Neural progenitor cell (in vitro differentiated cells): ENCODE results near the gene INHBA. TPM values are rescaled to one million over a fixed set of nuclear protein-coding genes. Genes with fewer than 3 reads are reported as not detected.

Source experiments
- DNase-seq: peaks from one replicate; pipeline ENCODE4 v3.0.0-alpha.2; 2016; ENCODE audit warnings: low spot score
- H2AFZ ChIP-seq: fragments of 200-600 bp; sonication (generic); replicated peaks from 2 replicates; pipeline ENCODE4 v1.6.1; 2016; ENCODE audit warnings: antibody characterized with exemption
- H3F3A ChIP-seq: fragments of 200-600 bp; sonication (generic); 2 replicates; pipeline ENCODE4 v1.6.1; 2016; ENCODE audit warnings: antibody characterized with exemption, low read depth
- H3K27ac ChIP-seq: fragments of 200-600 bp; sonication (generic); 2 replicates; pipeline ENCODE4 v1.5.1; 2016; ENCODE audit warnings: mild to moderate bottlenecking
- H3K27me3 ChIP-seq: fragments of 200-600 bp; sonication (generic); 2 replicates; pipeline ENCODE4 v1.6.1; 2016; ENCODE audit warnings: mild to moderate bottlenecking, moderate library complexity
- H3K36me3 ChIP-seq: fragments of 200-600 bp; sonication (generic); 2 replicates; pipeline ENCODE4 v1.5.1; 2016
- H3K4me1 ChIP-seq: fragments of 200-600 bp; sonication (generic); 2 replicates; pipeline ENCODE4 v1.6.1; 2016; ENCODE audit warnings: mixed run types
- H3K4me2 ChIP-seq: fragments of 200-600 bp; sonication (generic); 2 replicates; pipeline ENCODE4 v1.6.1; 2016
- H3K4me3 ChIP-seq: fragments of 200-600 bp; sonication (generic); 2 replicates; pipeline ENCODE4 v1.5.1; 2016
- H3K79me2 ChIP-seq: fragments of 200-600 bp; sonication (generic); 2 replicates; pipeline ENCODE4 v1.6.1; 2016; ENCODE audit warnings: low read depth
- H3K9ac ChIP-seq: fragments of 200-600 bp; sonication (generic); 2 replicates; pipeline ENCODE4 v1.6.1; 2016
- H3K9me3 ChIP-seq: fragments of 200-600 bp; sonication (generic); 2 replicates; pipeline ENCODE4 v1.5.1; 2016; ENCODE audit warnings: low read depth
- H4K20me1 ChIP-seq: fragments of 200-600 bp; sonication (generic); 2 replicates; pipeline ENCODE4 v1.6.1; 2016; ENCODE audit warnings: low read depth
- H3K27ac Mint-ChIP-seq: 3 replicates; pipeline ENCODE4 v1.8.0; 2021; ENCODE audit warnings: mixed read lengths
- H3K27me3 Mint-ChIP-seq: 2 replicates; pipeline ENCODE4 v1.8.0; 2022; ENCODE audit warnings: low read depth, mild to moderate bottlenecking, inconsistent platforms, moderate library complexity, mixed read lengths; ENCODE audit not compliant: insufficient read depth
- H3K36me3 Mint-ChIP-seq: 3 replicates; pipeline ENCODE4 v1.8.0; 2021; ENCODE audit warnings: mixed read lengths
- H3K4me1 Mint-ChIP-seq: 3 replicates; pipeline ENCODE4 v1.8.0; 2021; ENCODE audit warnings: mixed read lengths
- H3K4me3 Mint-ChIP-seq: 3 replicates; pipeline ENCODE4 v1.8.0; 2021; ENCODE audit warnings: mild to moderate bottlenecking, moderate library complexity, mixed read lengths
- H3K9me3 Mint-ChIP-seq: 3 replicates; pipeline ENCODE4 v1.8.0; 2020; ENCODE audit warnings: mixed read lengths
- CTCF ChIP-seq: fragments of 200-600 bp; sonication (generic); IDR thresholded peaks from 2 replicates; pipeline ENCODE4 v1.5.1; 2017; ENCODE audit warnings: antibody characterized with exemption, mild to moderate bottlenecking
- EZH2 ChIP-seq: fragments of 200-600 bp; sonication (generic); IDR thresholded peaks from 2 replicates; pipeline ENCODE4 v1.6.1; 2017; ENCODE audit warnings: antibody characterized with exemption, mild to moderate bottlenecking, moderate library complexity
- EZH2phosphoT487 ChIP-seq: fragments of 200-600 bp; sonication (generic); IDR thresholded peaks from 2 replicates; pipeline ENCODE4 v1.6.1; 2017; ENCODE audit warnings: antibody characterized with exemption
- total RNA-seq: library from RNA; depleted of rRNA; stranded (reverse); fragments of >200 nt; gene quantifications from 2 replicates; pipeline ENCODE4 v1.2.3, GENCODE V29; 2015; ENCODE audit warnings: low replicate concordance

The INHBA gene
- total RNA-seq, 1 donor from 2014 or later, result 0.09 TPM

- H3K79me2 ChIP-seq, result no peaks in the 10 kb centered on the region
These were observed 32.3 kb upstream of the INHBA start for GRCh38 chr7:41735206-41735605.

GRCh38 chr7:41732843-41733306 lies 30.0 kb upstream of the INHBA start:
- Mint-ChIP-seq H3K27me3 (no peaks in the 10 kb centered on the region), H3K4me1 (peaks cover 5% of the 10 kb centered on the region), H3K4me3 (no peak overlapping the region), H3K9me3 (peaks cover 2% of the 10 kb centered on the region), H3K27ac (no peak overlapping the region), H3K36me3 (no peaks in the 10 kb centered on the region)
- H3F3A ChIP-seq, result no peaks in the 10 kb centered on the region
- H2AFZ ChIP-seq, result no peak overlapping the region
- H3K4me2 ChIP-seq, result no peak overlapping the region
- no peak for TF ChIP-seq CTCF
- no peak for TF ChIP-seq EZH2
- no peak for TF ChIP-seq EZH2phosphoT487
- no peaks in the 10 kb centered on the region for H4K20me1 ChIP-seq
- no peaks in the 10 kb centered on the region for H3K9me3 ChIP-seq
- no peak for DNase-seq
- H3K4me3 ChIP-seq, result no peak overlapping the region
- no peak overlapping the region for H3K27ac ChIP-seq
- H3K27me3 ChIP-seq, result no peaks in the 10 kb centered on the region
- H3K36me3 ChIP-seq, result no peaks in the 10 kb centered on the region
- H3K4me1 ChIP-seq, result no peaks in the 10 kb centered on the region
- H3K9ac ChIP-seq, result no peak overlapping the region
- no peaks in the 10 kb centered on the region for H3K79me2 ChIP-seq

More at GRCh38 chr7:41735206-41735605, 32.3 kb upstream of the INHBA start:
- no peak for TF ChIP-seq EZH2
- TF ChIP-seq EZH2phosphoT487, result no peak
- no peak for TF ChIP-seq CTCF
- Histone ChIP-seq H4K20me1 (no peaks in the 10 kb centered on the region), H3K9ac (no peak overlapping the region), H3K27ac (no peak overlapping the region), H3K4me3 (no peak overlapping the region), H3K9me3 (no peaks in the 10 kb centered on the region), H3F3A (no peaks in the 10 kb centered on the region), H3K36me3 (no peaks in the 10 kb centered on the region), H3K27me3 (no peaks in the 10 kb centered on the region), H3K4me2 (no peak overlapping the region), H3K4me1 (no peaks in the 10 kb centered on the region), H2AFZ (no peak overlapping the region)
- no peak overlapping the region for H3K4me3 Mint-ChIP-seq
- H3K9me3 Mint-ChIP-seq, result peaks cover 2% of the 10 kb centered on the region
- no peaks in the 10 kb centered on the region for H3K36me3 Mint-ChIP-seq
- H3K4me1 Mint-ChIP-seq, result peaks cover 15% of the 10 kb centered on the region
- H3K27me3 Mint-ChIP-seq, result no peaks in the 10 kb centered on the region
- no peak for DNase-seq
- no peak overlapping the region for H3K27ac Mint-ChIP-seq

GRCh38 chr7:41732436-41732785 lies 29.5 kb upstream of the INHBA start:
- no peak overlapping the region for H3K4me3 ChIP-seq
- H3K9ac ChIP-seq, result no peak overlapping the region
- no peaks in the 10 kb centered on the region for H3K27me3 ChIP-seq
- DNase-seq, result no peak
- no peak overlapping the region for H2AFZ ChIP-seq
- Mint-ChIP-seq H3K9me3 (peaks cover 2% of the 10 kb centered on the region), H3K36me3 (no peaks in the 10 kb centered on the region), H3K4me3 (no peak overlapping the region), H3K27me3 (no peaks in the 10 kb centered on the region), H3K27ac (no peak overlapping the region), H3K4me1 (peaks cover 3% of the 10 kb centered on the region)
- no peaks in the 10 kb centered on the region for H4K20me1 ChIP-seq
- H3K27ac ChIP-seq, result no peak overlapping the region
- no peaks in the 10 kb centered on the region for H3K4me1 ChIP-seq
- no peak for TF ChIP-seq EZH2
- TF ChIP-seq CTCF, result no peak
- no peaks in the 10 kb centered on the region for H3F3A ChIP-seq
- no peaks in the 10 kb centered on the region for H3K36me3 ChIP-seq
- no peak overlapping the region for H3K4me2 ChIP-seq
- H3K9me3 ChIP-seq, result no peaks in the 10 kb centered on the region
- no peaks in the 10 kb centered on the region for H3K79me2 ChIP-seq
